GM18858 (cell line): ENCODE measurements around the gene DYNLT1.
"Not testable (repeated sequence)": the region's sequence is repeated elsewhere in the genome, so short reads cannot be mapped to it uniquely, and the experiment has no call there.

ENCODE experiments used
- ATAC-seq: cut with Tn5 transposase; IDR thresholded peaks from one replicate; pipeline ENCODE4 v1.9.1; 2021; ENCODE audit not compliant: unreplicated experiment

DYNLT1 gene

GRCh38 chr6:158642097-158642601 is 2.4 kb downstream of the DYNLT1 start:
- no peak for ATAC-seq

- ATAC-seq, result no peak
These were observed 4.0 kb downstream of the DYNLT1 start for GRCh38 chr6:158640519-158640918.

GRCh38 chr6:158639056-158639455 is 5.5 kb downstream of the DYNLT1 start:
- ATAC-seq, result no peak

GRCh38 chr6:158638324-158638854 is 6.2 kb downstream of the DYNLT1 start:
- ATAC-seq, result no peak

GRCh38 chr6:158636778-158637177 is 7.8 kb downstream of the DYNLT1 start:
- no peak for ATAC-seq

GRCh38 chr6:158635427-158636073 is 9.0 kb downstream of the DYNLT1 start:
- ATAC-seq, result no peak

GRCh38 chr6:158634695-158635426 is 9.7 kb downstream of the DYNLT1 start:
- no peak for ATAC-seq

GRCh38 chr6:158633127-158633526 is 11.4 kb downstream of the DYNLT1 start:
- no peak for ATAC-seq

GRCh38 chr6:158632538-158633119 is 11.9 kb downstream of the DYNLT1 start:
- not testable (repeated sequence) for ATAC-seq

GRCh38 chr6:158631678-158632537 is 12.6 kb downstream of the DYNLT1 start:
- no peak for ATAC-seq

GRCh38 chr6:158630938-158631616 is 13.5 kb downstream of the DYNLT1 start:
- no peak for ATAC-seq

- no peak for ATAC-seq
These were observed 14.9 kb downstream of the DYNLT1 start for GRCh38 chr6:158629367-158630221.

GRCh38 chr6:158628542-158628941 is 16.0 kb downstream of the DYNLT1 start:
- no peak for ATAC-seq

- ATAC-seq, result no peak
These were observed 16.7 kb downstream of the DYNLT1 start for GRCh38 chr6:158627940-158628211.

GRCh38 chr6:158627168-158627939 is 17.2 kb downstream of the DYNLT1 start:
- ATAC-seq, result no peak

GRCh38 chr6:158626360-158627167 is 18.0 kb downstream of the DYNLT1 start:
- no peak for ATAC-seq

- no peak for ATAC-seq
These were observed 18.6 kb downstream of the DYNLT1 start for GRCh38 chr6:158625881-158626305.
